Activated gamma-delta T cell (primary cell): ENCODE measurements around the gene ANG.
"Not testable (repeated sequence)": the region's sequence is repeated elsewhere in the genome, so short reads cannot be mapped to it uniquely, and the experiment has no call there.

Source experiments
- DNase-seq: peaks from one replicate; lab custom pipeline; 2025; lab: John Stamatoyannopoulos, UW
- total RNA-seq, 2 donors: gene quantifications; one replicate each; lab custom pipeline; 2026; lab: John Stamatoyannopoulos, UW

Gene ANG
- 0.04 to 0.15 reads per million in 2 donors for total RNA-seq

GRCh38 chr14:20688167-20688839, at the start of gene ANG:
TSS of gene ANG (plus strand) at chr14:20688764. CDS start at chr14:20693565, 4,801 bp downstream.
- no peak for DNase-seq

- DNase-seq = no peak
Observed at GRCh38 chr14:20641591-20641990, 47.0 kb upstream of the ANG start, which contains the start of gene OR6S1. TSS of gene OR6S1 (minus strand) at chr14:20641691. CDS start at chr14:20641691, 0 bp downstream.

- no peak for DNase-seq
Observed at GRCh38 chr14:20642182-20642581, 46.4 kb upstream of the ANG start.

DNA sequence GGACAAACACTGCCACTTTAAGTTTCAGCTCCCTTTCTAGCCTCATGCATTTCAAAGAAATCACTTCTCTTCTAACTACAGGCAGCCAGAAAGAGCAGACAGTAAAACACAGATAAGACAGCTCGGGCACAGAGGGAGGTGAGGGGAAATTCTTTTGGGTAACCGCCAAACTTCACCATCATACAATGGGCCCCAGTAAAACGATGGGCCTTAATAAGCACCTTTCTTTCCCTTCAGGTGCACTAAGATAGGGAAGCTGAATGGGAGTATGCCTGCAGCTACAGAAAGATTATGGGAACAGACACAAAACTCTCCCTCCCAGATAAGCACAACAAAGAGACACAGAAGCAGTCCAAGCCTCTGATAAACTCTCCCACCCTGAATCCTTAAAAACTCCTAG, 45.8 kb upstream of the ANG start:
- not testable (repeated sequence) for DNase-seq

DNA sequence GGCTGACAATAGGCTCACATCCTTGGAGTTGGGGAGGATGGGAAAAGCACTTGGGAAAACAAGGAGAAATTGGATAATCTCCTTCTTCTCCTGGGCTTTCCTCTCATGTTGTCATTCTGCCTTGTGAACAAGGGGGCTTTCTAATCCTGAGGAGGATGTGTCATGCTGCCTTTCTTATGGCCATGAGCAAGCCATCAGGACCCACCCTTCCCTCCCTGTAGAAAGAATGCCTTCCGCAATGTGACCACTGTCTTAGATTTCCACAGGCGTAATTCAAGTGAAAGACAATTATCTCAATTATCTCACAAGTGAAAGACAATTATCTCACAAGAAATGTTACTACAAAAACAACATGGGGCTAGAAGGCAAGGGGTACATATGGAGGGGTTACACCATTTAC, 44.0 kb upstream of the ANG start:
- DNase-seq = no peak

GRCh38 chr14:20645481-20645880, 43.1 kb upstream of the ANG start:
- no peak for DNase-seq

DNA sequence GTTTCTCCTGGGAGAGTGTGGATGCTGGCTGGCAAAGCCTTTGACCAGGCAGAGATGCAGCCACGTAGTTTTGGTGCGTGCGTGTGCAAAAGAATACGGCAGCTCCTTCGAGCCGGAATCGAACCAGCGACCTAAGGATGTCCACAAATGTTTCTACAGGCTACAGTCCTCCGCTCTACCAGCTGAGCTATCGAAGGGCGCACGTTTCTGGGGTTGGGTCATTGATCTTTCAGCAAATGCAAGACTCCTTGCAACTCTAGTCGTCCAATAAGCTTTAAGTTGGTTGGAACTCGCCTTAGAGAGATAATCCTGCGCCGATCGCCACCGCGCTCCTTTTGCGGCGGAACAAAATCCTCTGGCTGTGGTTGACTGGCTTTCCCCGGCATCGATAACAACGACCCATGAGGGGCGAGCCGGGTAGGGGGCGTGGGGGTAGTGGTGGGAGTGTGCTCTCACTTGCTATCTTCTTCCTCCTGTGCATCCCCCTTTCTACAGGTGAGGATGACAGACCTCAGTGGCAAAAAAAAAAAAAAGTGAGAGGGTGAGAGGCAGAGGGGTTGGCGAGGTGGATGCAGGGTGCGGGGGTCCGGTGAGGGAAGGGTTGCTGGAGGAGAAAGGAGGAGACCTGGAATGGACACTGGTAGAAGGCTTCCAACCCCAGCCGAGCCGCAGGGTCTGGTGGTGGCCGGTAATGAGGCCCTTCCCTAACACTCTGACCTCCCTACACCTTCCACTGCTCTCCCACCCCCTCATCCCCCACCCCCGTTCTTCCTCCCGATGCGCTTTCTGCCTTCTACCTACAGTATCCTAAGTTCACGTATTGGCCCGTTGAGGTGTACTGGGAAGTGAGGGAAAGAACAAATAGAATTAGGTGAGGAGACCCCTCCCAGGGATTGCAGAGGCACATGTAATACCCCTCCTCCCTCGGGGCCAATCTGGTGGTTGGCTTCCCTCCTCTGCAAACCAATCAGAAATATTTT, 35.3 kb upstream of the ANG start:
- no peak for DNase-seq

DNA sequence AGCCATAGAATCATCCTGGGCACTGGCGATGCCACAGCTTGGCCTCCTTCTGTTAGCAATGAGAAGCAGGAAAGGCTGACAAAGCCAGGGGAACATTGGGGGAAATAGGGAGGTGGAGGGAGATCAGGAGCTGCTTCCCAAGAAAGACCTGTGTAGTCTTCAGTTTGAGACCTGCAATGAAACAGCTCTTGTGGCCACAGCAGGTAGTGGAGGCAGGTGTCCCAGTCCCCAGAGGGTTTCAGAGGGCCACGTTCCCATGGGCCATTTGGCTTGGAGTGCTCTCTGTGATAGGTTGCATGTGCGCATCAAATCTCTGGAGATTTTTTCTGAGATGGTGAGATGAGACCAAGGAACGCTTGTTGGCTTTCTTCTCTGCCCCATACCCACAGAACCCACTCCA, 32.7 kb upstream of the ANG start:
- no peak for DNase-seq

- no peak for DNase-seq
Observed at GRCh38 chr14:20656274-20656673, 32.3 kb upstream of the ANG start.

- DNase-seq = no peak
Observed at GRCh38 chr14:20657216-20658211, 31.1 kb upstream of the ANG start.

- DNase-seq = no peak
Observed at GRCh38 chr14:20658246-20658645, 30.3 kb upstream of the ANG start.

DNA sequence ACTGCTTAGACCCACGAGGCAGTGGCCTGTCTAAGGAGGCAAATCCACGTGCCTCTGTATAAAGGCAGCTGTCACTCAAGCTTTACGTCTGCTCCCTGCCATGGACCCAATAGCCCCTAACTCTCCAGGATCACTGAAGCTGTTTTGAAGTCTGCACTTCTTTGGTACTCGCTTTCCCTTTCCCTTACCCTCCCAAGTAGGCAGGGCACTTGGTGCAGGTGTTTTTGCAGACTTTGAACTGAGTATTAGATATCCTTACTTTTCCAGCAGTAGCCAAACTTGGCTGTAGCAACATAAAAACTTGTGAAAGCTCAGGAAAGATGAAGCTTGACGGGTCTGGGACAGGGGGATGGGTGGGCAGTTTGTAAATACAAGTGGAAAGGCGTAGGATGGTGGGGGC, 29.2 kb upstream of the ANG start:
- no peak for DNase-seq

- DNase-seq = no peak
Observed at GRCh38 chr14:20659813-20660395, 28.7 kb upstream of the ANG start.

- DNase-seq = no peak
Observed at GRCh38 chr14:20661197-20661596, 27.4 kb upstream of the ANG start.

- DNase-seq = no peak
Observed at GRCh38 chr14:20662968-20663732, 25.4 kb upstream of the ANG start.

- DNase-seq = not testable (repeated sequence)
Observed at GRCh38 chr14:20666400-20666961, 22.1 kb upstream of the ANG start.

DNA sequence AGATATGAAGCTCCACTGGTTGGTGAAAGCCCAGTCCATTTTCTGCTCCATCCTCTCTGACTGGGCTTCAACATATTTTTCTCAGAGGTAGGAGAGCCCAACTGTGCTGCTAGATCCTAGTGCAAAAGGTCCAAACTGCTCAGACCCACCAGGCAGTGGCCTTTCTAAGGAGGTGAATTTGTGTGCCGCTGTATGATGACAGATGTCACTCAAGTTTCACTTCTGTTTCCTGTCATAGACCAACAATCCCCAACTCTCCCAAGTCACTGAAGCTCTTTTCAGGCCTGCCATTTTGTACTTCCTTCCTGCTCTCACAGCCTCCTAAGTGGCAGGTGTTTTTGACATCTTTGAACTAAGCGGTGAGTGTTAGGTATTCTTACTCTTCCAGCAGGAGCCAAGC, 20.6 kb upstream of the ANG start:
- DNase-seq = no peak

DNA sequence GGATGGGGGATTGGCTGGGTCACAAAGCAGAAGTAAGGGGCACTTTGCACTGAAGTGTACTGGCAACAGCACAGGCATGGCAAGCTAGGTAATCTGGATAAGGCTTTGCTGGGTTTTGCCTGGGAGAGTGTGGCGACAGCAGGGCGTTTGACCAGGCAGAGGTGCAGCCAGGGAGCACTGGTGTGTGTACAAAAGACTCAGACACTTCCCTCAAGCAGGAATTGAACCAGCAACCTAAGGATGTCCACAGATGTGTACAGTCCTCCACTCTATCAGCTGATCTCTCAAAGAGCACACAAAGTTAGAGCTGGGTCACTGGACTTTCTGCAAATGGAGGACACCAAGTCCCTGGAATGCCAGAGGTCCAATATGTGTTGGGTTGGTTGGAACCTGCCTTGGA, 19.6 kb upstream of the ANG start:
- no peak for DNase-seq

DNA sequence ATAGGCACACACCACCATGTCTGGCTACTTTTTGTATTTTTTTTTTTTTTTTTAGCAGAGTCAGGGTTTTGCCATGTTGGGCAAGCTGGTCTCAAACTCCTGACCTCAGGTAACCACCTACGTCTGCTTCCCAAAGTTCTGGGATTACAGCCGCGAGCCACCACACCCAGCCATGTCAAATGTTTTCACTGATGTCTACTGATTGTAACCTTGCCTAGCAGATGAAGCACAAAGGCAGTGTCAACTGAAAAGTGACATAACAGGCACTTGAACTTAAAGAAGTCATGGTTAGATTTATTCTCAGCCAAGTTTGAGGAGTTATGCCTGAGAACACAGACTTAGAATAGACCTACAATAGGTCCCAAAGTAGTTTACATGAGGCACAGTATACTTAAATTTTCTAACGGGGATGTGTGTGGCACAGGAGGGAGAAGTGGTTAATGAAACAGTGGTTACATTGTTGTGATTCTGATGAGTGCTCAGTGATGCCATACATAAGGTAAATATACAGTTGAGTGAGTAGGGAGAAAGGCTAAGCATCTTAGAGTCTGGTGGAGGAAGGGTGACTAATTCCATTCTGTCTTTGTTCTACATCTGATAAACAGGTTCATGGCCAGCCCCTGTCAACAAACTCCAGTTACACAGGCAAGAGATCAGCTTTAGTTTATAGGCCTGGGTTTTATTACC, 16.8 kb upstream of the ANG start:
- no peak for DNase-seq

GRCh38 chr14:20675669-20676068, 12.9 kb upstream of the ANG start:
- no peak for DNase-seq
